Measurements from ENCODE around the gene NUBPL. TPM values are rescaled to one million over a fixed set of nuclear protein-coding genes. Genes with fewer than 3 reads are reported as not detected.

The NUBPL gene
- polyA plus RNA-seq (2011; rRNA removed) (7.3 and 9.3 TPM in 2 replicates), polyA minus RNA-seq (2011; rRNA and poly(A)+ RNA removed) (4.3 and 8.8 TPM in 2 replicates)

DNA sequence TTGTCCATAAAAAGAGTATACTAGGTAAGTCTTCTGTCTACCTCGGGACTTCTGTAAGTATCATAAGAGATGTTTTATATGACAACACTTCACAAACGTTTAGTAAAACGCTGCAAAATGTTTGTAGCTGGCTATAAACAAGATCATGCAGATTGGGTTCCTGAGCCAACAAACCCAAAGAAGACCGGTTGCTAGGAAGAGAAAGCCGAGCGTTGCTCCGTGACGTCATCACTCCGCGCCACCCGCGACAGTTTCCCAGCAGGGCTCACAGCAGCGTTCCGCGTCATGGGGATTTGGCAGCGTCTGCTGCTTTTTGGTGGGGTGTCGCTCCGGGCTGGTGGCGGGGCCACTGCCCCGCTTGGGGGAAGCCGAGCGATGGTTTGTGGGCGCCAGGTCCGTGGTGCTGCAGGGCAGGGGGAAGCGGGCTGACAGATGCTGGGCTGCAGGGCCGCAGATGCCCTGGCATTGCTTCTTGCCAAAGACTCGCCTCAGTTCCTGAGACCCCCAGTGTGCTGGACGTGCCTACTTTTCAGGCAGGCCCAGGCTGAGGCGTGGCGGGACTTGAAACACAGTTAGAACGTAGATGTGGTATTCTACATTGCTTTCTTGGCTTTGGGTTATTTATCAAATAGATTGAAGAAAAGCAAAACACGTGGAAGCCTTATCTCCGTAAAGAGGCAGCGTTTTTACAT lies at the start of gene NUBPL:
Gene NUBPL (plus strand): TSS at position 250 of the 692 bp plus-strand sequence. CDS start 36 bp downstream, at position 286.
- peak within 1 kb of the TSS; percentile 95 for H3K4me3 ChIP-seq (ENCODE audit: low read depth, low read length)
- peak; percentile 84 for DNase-seq (ENCODE audit: low read depth, low spot score)
- POLR2A ChIA-PET, result interaction anchor here (0.6 kb wide), 1 partner anchor 217 kb away, joined by 4 read pairs; no protein-coding TSS in a partner anchor
- TF ChIP-seq CTCF (IDR thresholded peaks at IDR 0.05; ENCODE audit: low read depth, low read length), result no peak
- no peaks in the 10 kb centered on the region; the same call in 1 of the 2 replicates for H3K9me3 ChIP-seq (ENCODE audit: control insufficient read depth, insufficient read depth, low read length)
- CTCF ChIA-PET, result no interaction called here
- peaks cover 2% of the 10 kb centered on the region for H3K27me3 ChIP-seq (ENCODE audit: control insufficient read depth, insufficient read depth, low read length)
- H3K27ac ChIP-seq (ENCODE audit: low read depth, low read length), result peak within 1 kb of the TSS; percentile 72

GRCh38 chr14:31527087-31527486 lies 34.1 kb upstream of the NUBPL start:
- CTCF ChIA-PET, result no interaction called here
- DNase-seq (ENCODE audit: low read depth, low spot score), result no peak
- POLR2A ChIA-PET, result no interaction called here
- Histone ChIP-seq H3K4me3 (ENCODE audit: low read depth, low read length) (no peak overlapping the region), H3K9me3 (ENCODE audit: control insufficient read depth, insufficient read depth, low read length) (no peaks in the 10 kb centered on the region; the same call in 1 of the 2 replicates), H3K27me3 (ENCODE audit: control insufficient read depth, insufficient read depth, low read length) (no peaks in the 10 kb centered on the region), H3K27ac (ENCODE audit: low read depth, low read length) (no peak overlapping the region)
- TF ChIP-seq CTCF (IDR thresholded peaks at IDR 0.05; ENCODE audit: low read depth, low read length), result no peak

DNA sequence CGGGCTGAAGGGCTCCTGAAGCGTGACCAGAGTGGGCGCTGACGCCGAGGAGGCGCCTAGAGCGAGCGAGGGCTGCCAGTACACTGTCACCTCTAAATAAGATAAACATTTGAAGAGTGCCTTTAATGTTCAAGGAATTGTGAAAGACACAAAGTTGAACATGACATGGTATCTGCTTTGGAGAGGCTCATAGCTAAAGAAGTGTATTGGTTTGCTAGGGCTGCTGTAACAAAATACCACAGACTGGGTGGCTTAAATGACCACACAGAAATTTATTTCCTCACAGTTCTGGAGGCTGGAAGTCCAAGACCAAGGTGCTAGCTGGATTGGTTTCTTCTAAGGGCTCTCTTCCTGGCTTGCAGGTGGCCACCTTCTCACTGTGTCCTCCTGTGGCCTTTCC lies 33.7 kb upstream of the NUBPL start:
- DNase-seq (ENCODE audit: low read depth, low spot score), result no peak
- no peak for TF ChIP-seq CTCF (IDR thresholded peaks at IDR 0.05; ENCODE audit: low read depth, low read length)
- ChIA-PET CTCF (no interaction called here), POLR2A (no interaction called here)
- Histone ChIP-seq H3K27me3 (ENCODE audit: control insufficient read depth, insufficient read depth, low read length) (no peaks in the 10 kb centered on the region), H3K9me3 (ENCODE audit: control insufficient read depth, insufficient read depth, low read length) (no peaks in the 10 kb centered on the region; the same call in 1 of the 2 replicates), H3K4me3 (ENCODE audit: low read depth, low read length) (no peak overlapping the region), H3K27ac (ENCODE audit: low read depth, low read length) (no peak overlapping the region)

GRCh38 chr14:31529053-31529452 lies 32.2 kb upstream of the NUBPL start:
- Histone ChIP-seq H3K4me3 (ENCODE audit: low read depth, low read length) (no peak overlapping the region), H3K27ac (ENCODE audit: low read depth, low read length) (no peak overlapping the region), H3K27me3 (ENCODE audit: control insufficient read depth, insufficient read depth, low read length) (no peaks in the 10 kb centered on the region), H3K9me3 (ENCODE audit: control insufficient read depth, insufficient read depth, low read length) (no peaks in the 10 kb centered on the region; the same call in 1 of the 2 replicates)
- DNase-seq (ENCODE audit: low read depth, low spot score), result no peak
- ChIA-PET POLR2A (no interaction called here), CTCF (no interaction called here)
- no peak for TF ChIP-seq CTCF (IDR thresholded peaks at IDR 0.05; ENCODE audit: low read depth, low read length)

DNA sequence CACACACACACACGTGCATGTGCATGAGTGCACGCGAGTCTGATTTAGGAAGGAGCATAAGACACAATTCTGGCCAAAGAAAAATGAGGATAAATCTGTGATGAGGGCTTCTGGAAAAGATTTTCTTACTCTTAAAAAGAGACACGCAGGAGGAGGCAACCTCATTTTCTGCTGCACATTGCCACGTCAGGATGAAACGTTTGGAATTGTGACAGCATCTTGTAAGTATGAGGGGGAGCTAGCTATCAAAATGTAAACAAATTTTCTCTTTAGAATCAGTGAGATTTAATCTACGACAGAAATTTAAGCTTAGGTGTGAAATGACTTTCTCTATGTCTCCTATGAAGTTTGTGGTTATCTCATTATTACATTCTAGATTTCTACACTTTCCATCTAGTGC lies 31.1 kb upstream of the NUBPL start:
- no peak for DNase-seq (ENCODE audit: low read depth, low spot score)

More for the DNA sequence above, 31.1 kb upstream of the NUBPL start:
- H3K27ac ChIP-seq (ENCODE audit: low read depth, low read length), result no peak overlapping the region
- no peak for TF ChIP-seq CTCF (IDR thresholded peaks at IDR 0.05; ENCODE audit: low read depth, low read length)
- POLR2A ChIA-PET, result no interaction called here
- H3K4me3 ChIP-seq (ENCODE audit: low read depth, low read length), result no peak overlapping the region
- CTCF ChIA-PET, result no interaction called here
- no peaks in the 10 kb centered on the region; the same call in 1 of the 2 replicates for H3K9me3 ChIP-seq (ENCODE audit: control insufficient read depth, insufficient read depth, low read length)
- no peaks in the 10 kb centered on the region for H3K27me3 ChIP-seq (ENCODE audit: control insufficient read depth, insufficient read depth, low read length)
